ENCODE measurements around the gene ARID2.

The ARID2 gene

GRCh38 chr12:45934956-45935355 lies 205.4 kb downstream of the ARID2 start:
- DNase-seq (ENCODE audit: low read depth, low spot score) = no peak

- no peak for DNase-seq (ENCODE audit: low read depth, low spot score)
Observed at GRCh38 chr12:45938566-45938965, 209.1 kb downstream of the ARID2 start.

GRCh38 chr12:45939759-45940158 lies 210.3 kb downstream of the ARID2 start:
- DNase-seq (ENCODE audit: low read depth, low spot score) = no peak

- no peak for DNase-seq (ENCODE audit: low read depth, low spot score)
Observed at GRCh38 chr12:45944771-45945170, 215.3 kb downstream of the ARID2 start.

- no peak for DNase-seq (ENCODE audit: low read depth, low spot score)
Observed at GRCh38 chr12:45946435-45946834, 216.9 kb downstream of the ARID2 start.

GRCh38 chr12:45948546-45948945 lies 219.0 kb downstream of the ARID2 start:
- no peak for DNase-seq (ENCODE audit: low read depth, low spot score)

Data from smooth muscle cell of the brain vasculature (primary cell).